HG02840 (cell line): Measurements from ENCODE around the gene PPP1CB.
A peak's percentile ranks its signal among the peaks of the same experiment; 100 is the strongest.

Source experiments
- ATAC-seq: cut with Tn5 transposase; IDR thresholded peaks from one replicate; pipeline ENCODE4 v1.9.1; 2021; ENCODE audit warnings: mild to moderate bottlenecking, moderate library complexity, moderate number of reproducible peaks; ENCODE audit not compliant: unreplicated experiment, low FRiP score

PPP1CB gene

GRCh38 chr2:28751252-28751955 is at the start of gene PPP1CB:
Gene PPP1CB, plus strand, starts transcription at chr2:28751830. Its CDS starts 295 bp downstream, at chr2:28752125.
- ATAC-seq, result peak; percentile 81

DNA sequence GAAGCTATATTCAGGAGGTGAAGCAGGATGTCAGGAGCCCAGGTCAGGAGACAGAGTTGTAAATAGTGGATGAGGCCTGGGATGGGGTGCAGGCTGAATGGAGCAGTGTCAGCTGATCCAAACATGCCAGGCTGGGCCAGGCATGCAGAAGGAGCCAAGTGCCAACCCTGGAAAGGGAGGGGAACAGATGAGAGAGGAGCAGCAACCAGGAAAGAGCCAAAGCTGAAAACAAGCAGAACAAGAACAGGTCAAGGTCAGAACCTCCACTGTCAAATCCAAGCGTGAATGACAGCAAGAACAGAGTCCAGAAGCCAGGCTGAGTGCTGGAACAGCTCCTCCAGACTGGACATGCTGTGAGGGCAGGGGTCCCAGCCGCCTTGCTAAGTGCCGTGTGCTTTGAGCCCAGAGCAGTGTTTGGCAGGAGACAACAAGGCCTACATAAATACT is 49.2 kb upstream of the PPP1CB start:
- ATAC-seq, result no peak

- ATAC-seq, result no peak
Observed at GRCh38 chr2:28702878-28703277, 48.8 kb upstream of the PPP1CB start.

DNA sequence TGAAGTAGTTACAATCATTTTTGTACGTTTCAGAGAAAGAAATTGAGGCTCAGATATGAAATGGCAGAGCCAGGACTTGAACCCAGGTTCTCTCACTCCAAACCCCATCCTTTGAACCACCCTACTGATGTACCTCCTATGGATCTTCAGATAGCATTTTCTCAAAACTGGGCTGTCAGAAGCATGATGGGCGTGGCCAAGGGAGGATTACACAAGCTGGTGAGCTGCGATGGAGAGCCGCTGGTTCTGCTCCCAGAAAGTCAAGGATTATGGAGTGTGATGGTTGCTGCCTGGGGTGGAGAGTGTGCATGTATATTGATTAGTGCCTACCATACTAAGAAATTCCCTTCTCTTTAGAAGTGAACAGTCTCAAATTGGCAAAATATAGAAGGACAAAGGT is 47.0 kb upstream of the PPP1CB start:
- ATAC-seq, result no peak

- no peak for ATAC-seq
Observed at GRCh38 chr2:28705751-28706440, 45.7 kb upstream of the PPP1CB start.

- ATAC-seq, result no peak
Observed at GRCh38 chr2:28707592-28707991, 44.0 kb upstream of the PPP1CB start.

- ATAC-seq, result no peak
Observed at GRCh38 chr2:28709101-28709500, 42.5 kb upstream of the PPP1CB start.

GRCh38 chr2:28710545-28710944 is 41.1 kb upstream of the PPP1CB start:
- ATAC-seq, result no peak

DNA sequence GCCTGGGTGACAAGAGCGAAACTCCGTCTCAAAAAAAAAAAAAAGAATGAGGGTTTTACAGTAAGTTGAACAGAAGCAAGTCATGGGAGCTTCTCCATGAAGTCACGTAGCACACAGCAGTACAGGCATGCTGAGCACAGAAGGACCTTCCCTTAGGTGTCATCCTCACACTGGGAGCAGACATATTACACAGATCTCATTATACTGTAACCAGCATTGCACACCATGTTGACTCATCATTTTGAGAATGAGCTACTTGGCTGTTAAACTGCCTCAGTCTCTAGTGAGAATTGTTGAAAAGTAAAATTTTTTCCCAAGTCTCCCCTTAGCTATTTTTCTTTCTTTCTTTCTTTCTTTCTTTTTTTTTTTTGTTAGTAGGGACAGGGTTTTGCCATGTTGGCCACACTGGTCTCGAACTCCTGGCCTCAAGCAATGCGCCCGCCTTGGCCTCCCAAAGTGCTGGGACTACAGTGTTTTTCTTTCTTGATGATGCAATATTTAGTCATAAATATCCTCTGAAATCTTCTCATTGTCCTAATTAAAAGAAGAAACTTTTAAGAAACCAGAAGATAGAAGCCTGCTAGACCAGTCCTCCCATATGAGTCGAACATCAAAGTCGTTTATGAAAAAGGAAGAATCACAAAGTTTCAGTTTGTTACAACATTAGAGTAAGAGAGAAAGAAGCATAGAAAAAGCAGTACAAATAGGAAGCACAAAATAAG is 37.9 kb upstream of the PPP1CB start:
- no peak for ATAC-seq

GRCh38 chr2:28716265-28716865 is 35.3 kb upstream of the PPP1CB start:
- no peak for ATAC-seq

- ATAC-seq, result no peak
Observed at GRCh38 chr2:28717339-28717758, 34.3 kb upstream of the PPP1CB start.

GRCh38 chr2:28720345-28720744 is 31.3 kb upstream of the PPP1CB start:
- ATAC-seq, result no peak

DNA sequence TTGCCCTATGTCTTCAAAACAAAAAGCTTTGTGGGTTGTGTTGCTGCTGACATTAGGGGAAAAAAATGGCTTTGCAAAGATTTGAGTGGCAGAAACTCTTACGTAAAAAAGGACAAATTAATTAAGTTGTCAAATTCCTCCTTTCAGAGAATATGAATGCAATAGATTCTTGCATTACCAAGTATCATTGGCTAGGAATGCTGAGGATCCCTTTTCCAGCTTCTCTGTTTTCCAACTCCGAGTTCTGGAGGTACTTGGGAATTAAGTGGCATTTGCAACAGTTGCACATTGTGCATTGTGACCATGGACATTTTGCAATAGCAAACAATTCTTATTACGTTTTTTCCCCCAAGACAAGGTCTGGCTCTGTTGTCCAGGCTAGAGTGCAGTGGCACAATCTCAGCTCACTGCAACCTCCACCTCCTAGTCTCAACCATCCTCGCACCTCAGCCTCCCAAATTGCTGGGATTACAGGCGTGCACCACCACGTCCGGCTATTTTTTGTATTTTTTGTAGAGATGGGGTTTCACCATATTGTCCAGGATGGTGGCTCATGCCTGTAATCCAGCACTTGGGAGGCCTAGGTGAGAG is 29.9 kb upstream of the PPP1CB start:
- no peak for ATAC-seq

GRCh38 chr2:28725021-28725711 is 26.5 kb upstream of the PPP1CB start:
- no peak for ATAC-seq

DNA sequence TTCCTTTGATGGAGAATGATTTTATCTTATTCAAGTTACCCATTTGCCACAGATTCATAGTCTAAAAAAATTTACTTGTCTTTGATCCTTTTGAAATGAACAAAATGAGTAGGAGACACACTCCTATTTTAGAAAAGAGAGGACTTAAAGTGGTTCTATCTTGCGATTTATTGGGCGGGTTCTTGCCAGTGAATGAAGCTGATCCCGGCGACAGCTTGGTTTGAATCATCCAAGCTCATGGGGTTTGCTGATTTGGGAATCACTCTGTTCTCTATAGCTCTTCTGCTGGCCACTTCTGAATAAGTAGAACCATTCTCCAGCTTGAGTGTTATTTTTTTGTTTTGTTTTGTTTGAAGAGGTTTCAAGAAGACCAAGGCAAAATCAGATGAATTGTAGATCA is 25.5 kb upstream of the PPP1CB start:
- ATAC-seq, result no peak

- no peak for ATAC-seq
Observed at GRCh38 chr2:28729698-28730097, 21.9 kb upstream of the PPP1CB start.

DNA sequence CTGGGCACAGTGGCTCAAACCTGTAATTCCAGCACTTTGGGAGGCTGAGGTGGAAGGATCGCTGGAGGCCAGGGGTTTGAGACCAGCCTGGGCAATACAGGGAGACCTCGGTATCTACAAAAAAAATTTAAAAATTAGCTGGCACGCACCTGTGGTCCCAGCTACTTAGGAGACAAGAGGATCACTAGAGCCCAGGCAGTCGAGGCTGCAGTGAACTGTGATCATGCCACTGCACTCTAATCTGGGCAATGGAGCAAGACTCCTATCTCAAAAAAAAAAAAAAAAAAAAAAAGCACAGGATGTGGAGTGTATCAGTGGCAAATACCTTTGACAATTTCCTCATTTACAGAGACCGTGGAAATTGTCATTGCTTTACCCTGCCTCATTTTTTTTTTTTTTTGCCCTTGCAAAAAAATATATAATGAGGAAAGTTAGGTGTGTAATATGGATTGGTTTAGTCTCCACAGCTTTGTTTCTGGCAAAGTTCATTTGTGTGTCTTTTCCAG is 20.9 kb upstream of the PPP1CB start:
- no peak for ATAC-seq

DNA sequence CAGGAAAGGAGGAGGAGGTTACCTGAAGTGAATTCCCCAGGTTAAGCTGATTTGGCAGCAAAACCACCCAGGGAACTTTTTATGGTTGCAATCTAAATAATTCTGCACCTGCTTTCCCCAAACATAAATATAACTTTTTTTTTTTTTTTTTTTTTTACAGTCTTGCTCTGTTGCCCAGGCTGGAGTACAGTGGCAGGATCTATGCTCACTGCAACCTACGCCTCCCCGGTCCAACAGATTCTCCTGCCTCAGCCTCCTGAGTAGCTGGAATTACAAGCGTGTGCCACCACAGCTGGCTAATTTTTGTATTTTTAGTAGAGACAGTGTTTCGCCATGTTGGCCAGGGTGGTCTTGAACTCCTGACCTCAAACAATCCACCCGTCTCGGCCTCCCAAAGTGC is 16.1 kb upstream of the PPP1CB start:
- ATAC-seq, result no peak

DNA sequence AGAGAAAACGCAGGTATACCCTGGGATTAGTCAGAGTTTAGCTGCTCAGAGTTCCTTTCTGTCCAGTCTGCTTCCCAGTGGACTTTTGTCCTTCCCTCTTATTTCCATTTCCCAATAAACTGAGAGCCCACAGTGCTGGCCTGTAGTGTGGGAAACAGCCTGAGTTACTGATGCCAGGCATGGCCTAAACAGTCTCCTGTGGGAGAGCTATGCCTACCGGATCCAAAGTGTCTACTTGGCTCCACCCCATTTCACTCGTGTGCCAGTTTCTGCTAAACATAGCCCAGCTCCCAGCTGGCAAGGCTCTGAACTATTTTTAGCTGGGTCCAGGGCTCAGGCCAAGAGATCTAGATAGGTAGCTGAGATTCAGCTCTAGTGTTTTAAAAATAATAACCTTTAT is 15.6 kb upstream of the PPP1CB start:
- no peak for ATAC-seq

DNA sequence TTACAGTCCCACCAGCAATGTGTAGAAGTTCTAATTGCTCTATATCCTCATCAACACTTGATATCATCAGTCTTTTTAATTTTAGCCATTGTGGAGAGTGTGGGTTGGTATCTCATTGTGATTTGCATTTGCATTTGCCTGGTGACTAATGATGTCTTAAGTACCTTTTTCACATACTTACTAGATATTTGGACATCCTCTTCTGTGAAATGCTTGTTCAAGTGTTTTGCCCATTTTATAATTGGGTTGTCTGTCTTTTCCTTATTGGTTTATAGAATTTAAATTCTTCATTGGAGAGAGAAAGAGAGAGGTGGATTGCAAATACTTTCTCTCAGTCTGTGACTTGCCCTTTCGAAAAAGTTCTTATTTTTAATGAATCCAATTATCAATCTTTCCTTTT is 14.0 kb upstream of the PPP1CB start:
- ATAC-seq, result no peak
